ENCODE results near the gene ZGPAT.

Gene ZGPAT

GRCh38 chr20:63693733-63694583, 13.9 kb upstream of the ZGPAT start:
- no peak for DNase-seq (ENCODE audit: low read depth)

GRCh38 chr20:63694584-63695423, 13.0 kb upstream of the ZGPAT start:
- TF ChIP-seq CTCF (conservative IDR thresholded peaks at IDR 0.05; ENCODE audit: low read length): no peak
- H3K4me3 ChIP-seq (ENCODE audit: low read length): no peak overlapping the region
- DNase-seq (ENCODE audit: low read depth): no peak

More at GRCh38 chr20:63693733-63694583, 13.9 kb upstream of the ZGPAT start:
- TF ChIP-seq CTCF (conservative IDR thresholded peaks at IDR 0.05; ENCODE audit: low read length): no peak
- H3K4me3 ChIP-seq (ENCODE audit: low read length): no peak overlapping the region

- no peak for DNase-seq (ENCODE audit: low read depth)
Observed at GRCh38 chr20:63695424-63696305, 12.2 kb upstream of the ZGPAT start.

GRCh38 chr20:63696306-63696627, 11.6 kb upstream of the ZGPAT start:
- DNase-seq (ENCODE audit: low read depth): no peak
- no peak for TF ChIP-seq CTCF (conservative IDR thresholded peaks at IDR 0.05; ENCODE audit: low read length)
- no peak overlapping the region for H3K4me3 ChIP-seq (ENCODE audit: low read length)

More at GRCh38 chr20:63695424-63696305, 12.2 kb upstream of the ZGPAT start:
- TF ChIP-seq CTCF (conservative IDR thresholded peaks at IDR 0.05; ENCODE audit: low read length): no peak
- no peak overlapping the region for H3K4me3 ChIP-seq (ENCODE audit: low read length)

- no peak for DNase-seq (ENCODE audit: low read depth)
- peak within 1 kb of the TSS; percentile 24 for H3K4me3 ChIP-seq (ENCODE audit: low read length)
- TF ChIP-seq CTCF (conservative IDR thresholded peaks at IDR 0.05; ENCODE audit: low read length): no peak
Observed at GRCh38 chr20:63696628-63697356, 11.0 kb upstream of the ZGPAT start, which contains the start of gene TNFRSF6B. Gene TNFRSF6B (plus strand): TSS chr20:63696652. CDS start chr20:63696768, 116 bp downstream.

- TF ChIP-seq CTCF (conservative IDR thresholded peaks at IDR 0.05; ENCODE audit: low read length): no peak
- no peak overlapping the region; the same call in 1 of the 2 replicates for H3K4me3 ChIP-seq (ENCODE audit: low read length)
- DNase-seq (ENCODE audit: low read depth): no peak
Observed at GRCh38 chr20:63697357-63697867, 10.4 kb upstream of the ZGPAT start.
